ENCODE measurements around the gene REEP1. TPM values are rescaled to one million over a fixed set of nuclear protein-coding genes. Genes with fewer than 3 reads are reported as not detected.

REEP1 gene
- total and polyA plus RNA-seq, 9 of the 15 experiments (the other 6 are each of a cell fraction or from before 2014, with no cell fraction given): 0.11 to 0.67 (median 0.13) TPM

- TF ChIP-seq NKRF (IDR thresholded peaks at IDR 0.05; ENCODE audit: borderline replicate concordance) (peak; percentile 47; the same call in 1 of the 2 replicates), HMBOX1 (IDR thresholded peaks at IDR 0.05) (peak; percentile 90), SMAD2 (IDR thresholded peaks at IDR 0.05; ENCODE audit: low read depth, low read length) (no peak), SRF (CRISPR knock-in tag; IDR thresholded peaks at IDR 0.05) (no peak), SRSF7 (optimal IDR thresholded peaks at IDR 0.05; ENCODE audit: low read depth, low read length) (no peak), EP400 (IDR thresholded peaks at IDR 0.05) (no peak), ELF4 (CRISPR knock-in tag; IDR thresholded peaks at IDR 0.05) (no peak), ZBTB17 (CRISPR knock-in tag; IDR thresholded peaks at IDR 0.05) (peak; percentile 41; the same call in 1 of the 2 replicates), PHB2 (IDR thresholded peaks at IDR 0.05; ENCODE audit: low read depth) (no peak), KLF16 (IDR thresholded peaks at IDR 0.05) (no peak), MAFG (tag; conservative IDR thresholded peaks at IDR 0.05) (no peak), ZNF77 (CRISPR knock-in tag; IDR thresholded peaks at IDR 0.05) (no peak), KAT8 (IDR thresholded peaks at IDR 0.05; ENCODE audit: low read depth) (no peak), FOSL1 (tag; conservative IDR thresholded peaks at IDR 0.05) (no peak), MGA (IDR thresholded peaks at IDR 0.05) (no peak)
Observed at GRCh38 chr2:86201671-86202335, 135.6 kb downstream of the REEP1 start (continued).
